ENCODE data around the gene VENTX. TPM values are rescaled to one million over a fixed set of nuclear protein-coding genes. Genes with fewer than 3 reads are reported as not detected.

Gene VENTX
- total RNA-seq, 1 experiment from 2014 or later: 28.0 TPM

DNA sequence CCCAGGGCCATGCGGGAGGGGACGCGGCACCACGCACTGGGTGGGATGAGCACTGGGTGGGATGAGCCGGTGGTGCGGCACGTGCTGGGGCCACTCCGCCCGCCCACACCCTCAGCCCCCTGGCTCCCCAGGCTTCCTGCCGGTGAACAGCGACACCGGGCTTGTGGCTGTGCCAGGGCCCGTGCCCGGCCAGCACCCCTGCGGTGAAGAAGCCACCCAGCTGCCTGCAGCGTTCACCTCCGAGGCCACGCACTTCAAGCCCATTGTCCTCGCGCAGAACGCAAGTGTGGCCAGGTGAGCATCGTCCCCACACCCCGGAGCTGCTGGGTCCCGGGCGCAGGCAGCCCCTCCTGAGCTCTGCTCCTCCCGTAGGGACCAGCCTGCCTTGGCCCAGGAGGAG, 39.4 kb upstream of the VENTX start (continued):
- TF ChIP-seq, protein P1, sequence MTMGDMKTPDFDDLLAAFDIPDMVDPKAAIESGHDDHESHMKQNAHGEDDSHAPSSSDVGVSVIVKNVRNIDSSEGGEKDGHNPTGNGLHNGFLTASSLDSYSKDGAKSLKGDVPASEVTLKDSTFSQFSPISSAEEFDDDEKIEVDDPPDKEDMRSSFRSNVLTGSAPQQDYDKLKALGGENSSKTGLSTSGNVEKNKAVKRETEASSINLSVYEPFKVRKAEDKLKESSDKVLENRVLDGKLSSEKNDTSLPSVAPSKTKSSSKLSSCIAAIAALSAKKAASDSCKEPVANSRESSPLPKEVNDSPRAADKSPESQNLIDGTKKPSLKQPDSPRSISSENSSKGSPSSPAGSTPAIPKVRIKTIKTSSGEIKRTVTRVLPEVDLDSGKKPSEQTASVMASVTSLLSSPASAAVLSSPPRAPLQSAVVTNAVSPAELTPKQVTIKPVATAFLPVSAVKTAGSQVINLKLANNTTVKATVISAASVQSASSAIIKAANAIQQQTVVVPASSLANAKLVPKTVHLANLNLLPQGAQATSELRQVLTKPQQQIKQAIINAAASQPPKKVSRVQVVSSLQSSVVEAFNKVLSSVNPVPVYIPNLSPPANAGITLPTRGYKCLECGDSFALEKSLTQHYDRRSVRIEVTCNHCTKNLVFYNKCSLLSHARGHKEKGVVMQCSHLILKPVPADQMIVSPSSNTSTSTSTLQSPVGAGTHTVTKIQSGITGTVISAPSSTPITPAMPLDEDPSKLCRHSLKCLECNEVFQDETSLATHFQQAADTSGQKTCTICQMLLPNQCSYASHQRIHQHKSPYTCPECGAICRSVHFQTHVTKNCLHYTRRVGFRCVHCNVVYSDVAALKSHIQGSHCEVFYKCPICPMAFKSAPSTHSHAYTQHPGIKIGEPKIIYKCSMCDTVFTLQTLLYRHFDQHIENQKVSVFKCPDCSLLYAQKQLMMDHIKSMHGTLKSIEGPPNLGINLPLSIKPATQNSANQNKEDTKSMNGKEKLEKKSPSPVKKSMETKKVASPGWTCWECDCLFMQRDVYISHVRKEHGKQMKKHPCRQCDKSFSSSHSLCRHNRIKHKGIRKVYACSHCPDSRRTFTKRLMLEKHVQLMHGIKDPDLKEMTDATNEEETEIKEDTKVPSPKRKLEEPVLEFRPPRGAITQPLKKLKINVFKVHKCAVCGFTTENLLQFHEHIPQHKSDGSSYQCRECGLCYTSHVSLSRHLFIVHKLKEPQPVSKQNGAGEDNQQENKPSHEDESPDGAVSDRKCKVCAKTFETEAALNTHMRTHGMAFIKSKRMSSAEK (CRISPR knock-in tag; IDR thresholded peaks at IDR 0.05; ENCODE audit: borderline replicate concordance): no peak
- no peak for TF ChIP-seq JAZF1 (CRISPR knock-in tag; IDR thresholded peaks at IDR 0.05)

DNA sequence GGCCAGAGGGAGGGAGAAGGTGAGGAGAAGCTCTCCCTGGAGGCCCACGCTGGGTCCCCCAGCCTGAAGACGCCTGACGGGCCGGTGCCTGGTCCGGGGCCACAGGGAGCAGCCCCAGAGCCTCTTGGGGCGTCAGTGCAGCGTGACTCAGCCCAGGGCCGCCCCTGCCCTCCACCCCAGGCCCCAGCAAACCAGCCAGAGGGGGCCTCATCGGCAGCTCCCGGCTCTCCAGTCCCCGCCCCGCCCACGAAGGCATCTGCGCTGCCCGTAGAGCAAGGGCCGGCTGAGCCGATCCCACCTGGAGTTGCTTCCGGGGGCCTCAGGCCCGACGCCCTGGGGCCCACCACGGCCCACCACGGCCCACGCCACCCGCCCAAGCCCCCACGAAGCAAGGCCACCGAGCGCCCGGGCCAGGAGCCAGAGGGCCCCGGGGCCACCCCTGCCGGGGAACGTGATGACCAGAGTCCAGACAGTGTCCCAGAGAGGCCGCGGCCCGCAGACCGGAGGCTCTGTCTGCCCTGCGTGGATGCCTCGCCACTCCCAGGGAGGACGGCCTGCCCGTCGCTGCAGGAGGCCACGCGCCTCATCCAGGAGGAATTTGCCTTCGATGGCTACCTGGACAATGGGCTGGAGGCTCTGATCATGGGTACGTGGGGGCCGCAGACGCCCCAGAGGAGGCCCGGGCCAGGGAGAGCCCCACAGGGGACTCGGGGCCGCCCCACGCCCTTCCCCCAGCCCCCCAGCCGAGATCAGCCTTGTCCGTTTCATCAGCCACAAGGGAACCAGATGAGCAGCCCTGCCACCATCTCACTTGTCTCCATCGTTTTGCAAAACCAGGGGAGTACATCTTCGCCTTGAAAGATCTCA, 38.8 kb upstream of the VENTX start:
- ATAC-seq: no peak
- no peaks in the 10 kb centered on the region for H3K4me1 Mint-ChIP-seq
- TF ChIP-seq ETV6 (CRISPR knock-in tag; IDR thresholded peaks at IDR 0.05): no peak
- TF ChIP-seq GABPB1 (CRISPR knock-in tag; IDR thresholded peaks at IDR 0.05): no peak
- no peak for TF ChIP-seq HMGA2 (CRISPR knock-in tag; IDR thresholded peaks at IDR 0.05)
- TF ChIP-seq RELA (CRISPR knock-in tag; IDR thresholded peaks at IDR 0.05; ENCODE audit: borderline replicate concordance): no peak
- no peak for TF ChIP-seq RORB (CRISPR knock-in tag; IDR thresholded peaks at IDR 0.05)
- ChIA-PET CTCF (interaction anchor here (2.8 kb wide), 1 partner anchor 56 kb away, joined by 19 read pairs; no protein-coding TSS in a partner anchor), POLR2A (no interaction called here)
- no peak overlapping the region for H3K4me3 Mint-ChIP-seq
- DNase-seq (ENCODE audit: low spot score): no peak
- H3K27me3 Mint-ChIP-seq (ENCODE audit: low read depth): no peaks in the 10 kb centered on the region
- peaks cover 8% of the 10 kb centered on the region for H3K9me3 Mint-ChIP-seq
- peaks cover 3% of the 10 kb centered on the region; the same call in 1 of the 2 replicates for H3K36me3 Mint-ChIP-seq
- H3K27ac Mint-ChIP-seq: 0 out of 2 replicates have a peak overlapping the region, but pooled peaks have one; percentile 49

DNA sequence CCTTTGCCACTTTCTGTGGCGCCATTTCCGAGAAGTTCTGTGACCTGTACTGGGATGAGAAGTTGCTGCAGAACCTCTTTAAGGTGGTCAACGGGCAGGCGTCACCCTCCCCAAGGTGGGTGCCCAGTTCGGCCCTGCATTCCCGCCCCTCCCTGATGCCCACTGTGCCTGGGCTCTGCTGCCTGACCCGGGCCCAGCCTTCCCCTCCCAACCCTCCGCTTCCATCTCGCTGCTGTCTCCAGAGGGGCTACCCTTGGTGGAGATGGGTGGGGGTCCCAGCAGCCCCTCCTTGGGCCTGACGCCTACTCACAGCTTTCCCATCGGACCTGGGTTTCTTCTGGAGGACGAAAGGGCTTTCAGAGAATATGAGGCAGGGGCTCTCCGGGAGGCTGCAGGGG, 38.2 kb upstream of the VENTX start:
- TF ChIP-seq, protein P2, sequence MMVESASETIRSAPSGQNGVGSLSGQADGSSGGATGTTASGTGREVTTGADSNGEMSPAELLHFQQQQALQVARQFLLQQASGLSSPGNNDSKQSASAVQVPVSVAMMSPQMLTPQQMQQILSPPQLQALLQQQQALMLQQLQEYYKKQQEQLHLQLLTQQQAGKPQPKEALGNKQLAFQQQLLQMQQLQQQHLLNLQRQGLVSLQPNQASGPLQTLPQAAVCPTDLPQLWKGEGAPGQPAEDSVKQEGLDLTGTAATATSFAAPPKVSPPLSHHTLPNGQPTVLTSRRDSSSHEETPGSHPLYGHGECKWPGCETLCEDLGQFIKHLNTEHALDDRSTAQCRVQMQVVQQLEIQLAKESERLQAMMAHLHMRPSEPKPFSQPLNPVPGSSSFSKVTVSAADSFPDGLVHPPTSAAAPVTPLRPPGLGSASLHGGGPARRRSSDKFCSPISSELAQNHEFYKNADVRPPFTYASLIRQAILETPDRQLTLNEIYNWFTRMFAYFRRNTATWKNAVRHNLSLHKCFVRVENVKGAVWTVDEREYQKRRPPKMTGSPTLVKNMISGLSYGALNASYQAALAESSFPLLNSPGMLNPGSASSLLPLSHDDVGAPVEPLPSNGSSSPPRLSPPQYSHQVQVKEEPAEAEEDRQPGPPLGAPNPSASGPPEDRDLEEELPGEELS (CRISPR knock-in tag; IDR thresholded peaks at IDR 0.05): no peak
- no peak for TF ChIP-seq ZNF138 (CRISPR knock-in tag; conservative IDR thresholded peaks at IDR 0.05)
- ChIA-PET CTCF (no interaction called here), POLR2A (no interaction called here)
- Mint-ChIP-seq H3K27me3 (ENCODE audit: low read depth) (no peaks in the 10 kb centered on the region), H3K36me3 (no peaks in the 10 kb centered on the region), H3K4me1 (no peaks in the 10 kb centered on the region), H3K27ac (0 out of 2 replicates have a peak overlapping the region, but pooled peaks have one; percentile 49), H3K4me3 (no peak overlapping the region), H3K9me3 (peaks cover 4% of the 10 kb centered on the region)
- no peak for ATAC-seq
- DNase-seq (ENCODE audit: low spot score): no peak

DNA sequence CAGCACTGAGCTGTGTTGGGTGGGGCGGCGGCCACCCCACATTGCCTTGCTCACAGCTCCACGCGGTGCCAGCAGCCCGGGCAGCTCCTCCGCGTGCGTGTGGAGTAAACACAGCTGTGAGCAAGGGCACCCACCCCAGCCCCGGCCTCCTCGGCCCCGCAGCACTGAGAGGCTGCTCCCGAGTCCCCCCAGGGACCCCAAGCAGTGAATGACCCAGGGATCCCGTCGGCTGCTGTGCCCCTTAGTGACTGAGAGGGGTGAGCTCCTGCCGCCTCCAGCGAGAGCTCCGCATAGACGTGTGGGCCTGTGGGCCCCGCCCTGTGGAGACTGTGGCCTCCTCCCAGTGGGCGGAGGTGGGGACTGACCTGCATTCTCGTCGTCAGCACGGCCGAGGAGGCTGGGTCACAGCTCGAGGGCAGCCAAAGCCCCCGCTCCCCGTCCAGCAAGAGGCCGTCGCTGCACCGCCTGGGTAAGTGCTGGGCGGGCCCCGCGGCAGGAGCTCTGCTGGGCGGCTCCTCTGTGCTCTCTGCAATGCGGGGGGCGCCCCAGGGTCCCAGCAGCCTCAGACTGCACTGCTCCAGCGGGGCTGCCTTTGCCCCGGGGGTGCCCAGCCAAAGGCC, 37.6 kb upstream of the VENTX start:
- CTCF ChIA-PET: interaction anchor here (1.1 kb wide), 1 partner anchor 56 kb away, joined by 6 read pairs; no protein-coding TSS in a partner anchor
- Mint-ChIP-seq H3K4me3 (no peak overlapping the region), H3K36me3 (no peaks in the 10 kb centered on the region), H3K27ac (no peak overlapping the region), H3K27me3 (ENCODE audit: low read depth) (no peaks in the 10 kb centered on the region), H3K9me3 (no peaks in the 10 kb centered on the region), H3K4me1 (no peaks in the 10 kb centered on the region)
- no peak for TF ChIP-seq ATF1 (CRISPR knock-in tag; IDR thresholded peaks at IDR 0.05)
- POLR2A ChIA-PET: no interaction called here
- ATAC-seq: no peak
- DNase-seq (ENCODE audit: low spot score): no peak
